ENCODE results near the gene ERC2.

- TF ChIP-seq, protein P1, sequence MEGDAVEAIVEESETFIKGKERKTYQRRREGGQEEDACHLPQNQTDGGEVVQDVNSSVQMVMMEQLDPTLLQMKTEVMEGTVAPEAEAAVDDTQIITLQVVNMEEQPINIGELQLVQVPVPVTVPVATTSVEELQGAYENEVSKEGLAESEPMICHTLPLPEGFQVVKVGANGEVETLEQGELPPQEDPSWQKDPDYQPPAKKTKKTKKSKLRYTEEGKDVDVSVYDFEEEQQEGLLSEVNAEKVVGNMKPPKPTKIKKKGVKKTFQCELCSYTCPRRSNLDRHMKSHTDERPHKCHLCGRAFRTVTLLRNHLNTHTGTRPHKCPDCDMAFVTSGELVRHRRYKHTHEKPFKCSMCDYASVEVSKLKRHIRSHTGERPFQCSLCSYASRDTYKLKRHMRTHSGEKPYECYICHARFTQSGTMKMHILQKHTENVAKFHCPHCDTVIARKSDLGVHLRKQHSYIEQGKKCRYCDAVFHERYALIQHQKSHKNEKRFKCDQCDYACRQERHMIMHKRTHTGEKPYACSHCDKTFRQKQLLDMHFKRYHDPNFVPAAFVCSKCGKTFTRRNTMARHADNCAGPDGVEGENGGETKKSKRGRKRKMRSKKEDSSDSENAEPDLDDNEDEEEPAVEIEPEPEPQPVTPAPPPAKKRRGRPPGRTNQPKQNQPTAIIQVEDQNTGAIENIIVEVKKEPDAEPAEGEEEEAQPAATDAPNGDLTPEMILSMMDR (conservative IDR thresholded peaks at IDR 0.05 in 1 of 2, IDR thresholded peaks at IDR 0.05 in 1 of 2; ENCODE audit: extremely low read depth in 1 of 2, insufficient read depth in 1 of 2, low read depth in 1 of 2, low read length in 2 of 2), result no peak
- no peak for TF ChIP-seq EZH2 (IDR thresholded peaks at IDR 0.05; ENCODE audit: borderline replicate concordance, low read length)
Measured at GRCh38 chr3:55646121-55646520, 822.1 kb downstream of the ERC2 start.

Data from mammary epithelial cell (primary cell).